Lower leg skin (tissue), 4 donors: ENCODE results near the gene HK1. TPM values are rescaled to one million over a fixed set of nuclear protein-coding genes. Genes with fewer than 3 reads are reported as not detected.
"Not testable (repeated sequence)": the region's sequence is repeated elsewhere in the genome, so short reads cannot be mapped to it uniquely, and the experiment has no call there.

Experiments
- DNase-seq, 2 donors: peaks; one replicate each; pipeline ENCODE4 v3.0.0-alpha.2; 2019; ENCODE audit warnings: low spot score in 2 of 2
- H3K4me3 ChIP-seq: fragments of 200-600 bp; sonication (generic); 2 replicates; pipeline ENCODE4 v1.5.1; 2017; ENCODE audit warnings: mild to moderate bottlenecking, low read depth; ENCODE audit not compliant: poor library complexity, severe bottlenecking
- CTCF ChIP-seq, 3 donors: fragments of 450-650 bp; IDR thresholded peaks; one replicate each; pipeline ENCODE4 v1.5.1; 2016; ENCODE audit warnings: antibody characterized with exemption in 3 of 3, mild to moderate bottlenecking in 3 of 3, moderate library complexity in 2 of 3
- POLR2A ChIP-seq, 2 donors: fragments of 450-650 bp; IDR thresholded peaks; one replicate each; pipeline ENCODE4 v1.6.1; 2016 to 2017; ENCODE audit warnings: antibody characterized with exemption in 2 of 2, mild to moderate bottlenecking in 1 of 2, moderate library complexity in 1 of 2
- WGBS, 2 donors: methylation state at CpG; one replicate each; pipeline ENCODE4 v1.1.5; 2018; 5-methylcytosine and 5-hydroxymethylcytosine counted together
- intact Hi-C: fragments of 100-400 bp; cut with DNase I; formaldehyde crosslinking; loops from one replicate; pipeline ENCODE4 v1.15.0; 2023; ENCODE audit warnings: low total_unique reads
- total RNA-seq, 4 donors: library from RNA; depleted of rRNA; stranded (reverse); fragments of >200 nt; gene quantifications; one replicate each; pipeline ENCODE4 v1.1.0, GENCODE V29; 2016

HK1 gene
- total RNA-seq, 4 donors from 2014 or later: 117 to 162 (median 158) TPM

- no peak for TF ChIP-seq CTCF (IDR thresholded peaks at IDR 0.05)
- no peak for TF ChIP-seq POLR2A (IDR thresholded peaks at IDR 0.05)
- intact Hi-C loops: no loop called here
- DNase-seq: no peak
- no peak overlapping the region for H3K4me3 ChIP-seq
- WGBS, 2 donors: 87 to 91% methylated on average over 3 of the region's 3 CpGs
Observed at GRCh38 chr10:69326692-69327091, 48.4 kb downstream of the HK1 start.

GRCh38 chr10:69327463-69328379 lies 49.4 kb downstream of the HK1 start:
- TF ChIP-seq POLR2A (IDR thresholded peaks at IDR 0.05): no peak
- TF ChIP-seq CTCF (IDR thresholded peaks at IDR 0.05): no peak
- DNase-seq: peak; percentile 76 to 91
- intact Hi-C loops: no loop called here
- H3K4me3 ChIP-seq: no peak overlapping the region
- WGBS, 2 donors: 26 to 38% methylated on average over 23 of the region's 23 CpGs

GRCh38 chr10:69328380-69328735 lies 50.1 kb downstream of the HK1 start:
- DNase-seq: no peak
- TF ChIP-seq POLR2A (IDR thresholded peaks at IDR 0.05) (no peak), CTCF (IDR thresholded peaks at IDR 0.05) (no peak)
- intact Hi-C loops: no loop called here
- no peak overlapping the region for H3K4me3 ChIP-seq
- WGBS, 2 donors: 37 to 55% methylated on average over 8 of the region's 8 CpGs

- DNase-seq, intact Hi-C loops, H3K4me3 ChIP-seq: not testable (repeated sequence)
- WGBS, 2 donors: 15 to 42% methylated on average over 2 of the region's 2 CpGs
Observed at GRCh38 chr10:69328888-69329287, 50.6 kb downstream of the HK1 start.

- H3K4me3 ChIP-seq: no peak overlapping the region
- no peak for TF ChIP-seq CTCF (IDR thresholded peaks at IDR 0.05)
- TF ChIP-seq POLR2A (IDR thresholded peaks at IDR 0.05): no peak
- WGBS, 2 donors: 80 to 85% methylated on average over 3 of the region's 3 CpGs
- intact Hi-C loops: loop anchor here (5.0 kb wide), 1 partner anchor 43 kb away; no protein-coding TSS in a partner anchor
- no peak for DNase-seq
Observed at GRCh38 chr10:69329721-69330178, 51.5 kb downstream of the HK1 start.

GRCh38 chr10:69331161-69331560 lies 52.9 kb downstream of the HK1 start:
- intact Hi-C loops: loop anchor here (5.0 kb wide), 1 partner anchor 41 kb away; no protein-coding TSS in a partner anchor
- DNase-seq: no peak
- WGBS, 2 donors: 96 to 97% methylated on average over 7 of the region's 7 CpGs
- H3K4me3 ChIP-seq: no peak overlapping the region
- TF ChIP-seq POLR2A (IDR thresholded peaks at IDR 0.05) (no peak), CTCF (IDR thresholded peaks at IDR 0.05) (no peak)
